GM12878 (cell line): ENCODE measurements around the gene CSF1. TPM values are rescaled to one million over a fixed set of nuclear protein-coding genes. Genes with fewer than 3 reads are reported as not detected.

Experiments
- ATAC-seq: fragments of 200-7000 bp; cut with Tn5 transposase; 3 replicates; pipeline ENCODE4 v1.9.1; 2020; ENCODE audit warnings: mild to moderate bottlenecking, moderate library complexity
- BruUV-seq: library from RNA; stranded (reverse); fragments of 400-500 nt; replicated peaks from 2 replicates; lab custom pipeline; 2021; lab: Mats Ljungman, UMichigan
- CTCF ChIA-PET: fragments of 300-600 bp; sonication (Branson Sonifier 250); formaldehyde crosslinking; extraction: SDS; loops from one replicate; lab custom pipeline; 2021; ENCODE audit warnings: inconsistent platforms; lab: Yijun Ruan, JAX
- POLR2A ChIA-PET: fragments of 350-600 bp; formaldehyde crosslinking; extraction: SDS; loops from one replicate; lab custom pipeline; 2021; ENCODE audit warnings: inconsistent platforms; lab: Charles Lee
- RAD21 ChIA-PET: fragments of 300-600 bp; sonication (Branson Sonifier 250); formaldehyde crosslinking; loops from one replicate; lab custom pipeline; 2023; ENCODE audit warnings: antibody characterized with exemption; ENCODE audit not compliant: unreplicated experiment; lab: Charles Lee
- SMC1A ChIA-PET: fragments of 300-600 bp; sonication (Branson Sonifier 250); formaldehyde crosslinking; loops from one replicate; lab custom pipeline; 2023; ENCODE audit not compliant: unreplicated experiment, uncharacterized antibody; lab: Charles Lee
- DNase-seq: peaks from one replicate; pipeline ENCODE4 v3.0.0-alpha.2; 2011; ENCODE audit warnings: low read depth, low spot score
- FAIRE-seq: peaks from 3 replicates; lab custom pipeline; 2011; peaks lifted over from hg19 to GRCh38; lab: Jason Lieb, UNC
- H2AFZ ChIP-seq: 2 replicates; pipeline ENCODE4 v1.6.0; 2011; ENCODE audit warnings: low read depth, low read length, control low read depth; ENCODE audit not compliant: control insufficient read depth
- H3K27ac ChIP-seq: 2 replicates; pipeline ENCODE4 v1.5.1; 2011; ENCODE audit warnings: control low read depth; ENCODE audit not compliant: control insufficient read depth, insufficient read depth
- H3K27me3 ChIP-seq, 2 experiments: replicated peaks in 1 of 2; 2 replicates each; pipeline versions ENCODE4 v1.6.0 to v1.6.1; 2011; ENCODE audit warnings: low read length in 1 of 2; ENCODE audit not compliant: control insufficient read depth in 2 of 2, insufficient read depth in 2 of 2
- H3K36me3 ChIP-seq, 2 experiments: 2 replicates each; pipeline ENCODE4 v1.5.1; 2011; ENCODE audit warnings: low read length in 1 of 2; ENCODE audit not compliant: control insufficient read depth in 2 of 2, insufficient read depth in 2 of 2
- H3K4me1 ChIP-seq: 2 replicates; pipeline ENCODE4 v1.6.1; 2011; ENCODE audit warnings: mild to moderate bottlenecking, low read length, moderate library complexity, mixed read lengths; ENCODE audit not compliant: control insufficient read depth, insufficient read depth
- H3K4me2 ChIP-seq: 2 replicates; pipeline ENCODE4 v1.6.0; 2011; ENCODE audit warnings: control low read depth; ENCODE audit not compliant: control insufficient read depth, insufficient read depth
- H3K4me3 ChIP-seq: fragments of 200-600 bp; sonication (generic); 2 replicates; pipeline ENCODE4 v1.5.1; 2016
- H3K79me2 ChIP-seq: 2 replicates; pipeline ENCODE4 v1.6.0; 2011; ENCODE audit warnings: low read length; ENCODE audit not compliant: control insufficient read depth, insufficient read depth
- H3K9ac ChIP-seq: 2 replicates; pipeline ENCODE4 v1.8.0; 2011; ENCODE audit warnings: low read length, control low read depth, mixed read lengths; ENCODE audit not compliant: control insufficient read depth, insufficient read depth
- H3K9me3 ChIP-seq: replicated peaks from 3 replicates; pipeline ENCODE4 v1.5.1; 2011; ENCODE audit warnings: mild to moderate bottlenecking, low read length; ENCODE audit not compliant: control insufficient read depth, insufficient read depth
- H4K20me1 ChIP-seq: 2 replicates; pipeline ENCODE4 v1.6.0; 2011; ENCODE audit not compliant: control insufficient read depth, insufficient read depth
- BCL11A ChIP-seq: IDR thresholded peaks from 2 replicates; pipeline ENCODE4 v1.6.1; 2011; ENCODE audit warnings: low read depth, low read length
- CHD1 ChIP-seq: IDR thresholded peaks from 2 replicates; pipeline ENCODE4 v1.6.1; 2012; ENCODE audit warnings: low read depth, low read length, improper control_type of control experiment
- GABPA ChIP-seq: IDR thresholded peaks from 2 replicates; pipeline ENCODE4 v1.6.1; 2014; ENCODE audit warnings: antibody characterized with exemption, low read depth, mild to moderate bottlenecking, inconsistent platforms
- IKZF2 ChIP-seq, 2 experiments: fragments of 450-650 bp; IDR thresholded peaks; 2 replicates each; pipeline ENCODE4 v1.6.1; 2017; ENCODE audit warnings: mild to moderate bottlenecking in 2 of 2, moderate library complexity in 2 of 2
- MEF2B ChIP-seq: fragments of 450-650 bp; IDR thresholded peaks from 2 replicates; pipeline ENCODE4 v1.6.1; 2018; ENCODE audit warnings: mild to moderate bottlenecking, moderate library complexity; ENCODE audit not compliant: partially characterized antibody, poor library complexity, severe bottlenecking
- MTA2 ChIP-seq: fragments of 450-650 bp; IDR thresholded peaks from 2 replicates; pipeline ENCODE4 v1.6.1; 2016; ENCODE audit warnings: low read depth, mild to moderate bottlenecking, moderate library complexity
- MYB ChIP-seq: fragments of 150-350 bp; IDR thresholded peaks from 2 replicates; pipeline ENCODE4 v1.6.1; 2014; ENCODE audit warnings: mild to moderate bottlenecking, low read depth, low read length, borderline replicate concordance
- NFXL1 ChIP-seq: fragments of 450-650 bp; IDR thresholded peaks from 2 replicates; pipeline ENCODE4 v1.6.1; 2017; ENCODE audit warnings: antibody characterized with exemption, mild to moderate bottlenecking, borderline replicate concordance
- NR2C1 ChIP-seq: fragments of 450-650 bp; IDR thresholded peaks from 2 replicates; pipeline ENCODE4 v1.6.1; 2017; ENCODE audit warnings: antibody characterized with exemption, mild to moderate bottlenecking, moderate library complexity
- POLR2A ChIP-seq: IDR thresholded peaks from 2 replicates; pipeline ENCODE4 v1.6.1; 2011; ENCODE audit warnings: low read depth, mild to moderate bottlenecking, low read length
- SUZ12 ChIP-seq: fragments of 200-600 bp; sonication (generic); IDR thresholded peaks from one replicate; pipeline ENCODE4 v1.6.1; 2018; ENCODE audit warnings: antibody characterized with exemption, mild to moderate bottlenecking; ENCODE audit not compliant: unreplicated experiment
- ZBED1 ChIP-seq: IDR thresholded peaks from 2 replicates; pipeline ENCODE4 v1.6.1; 2016; ENCODE audit warnings: borderline replicate concordance
- ZNF622 ChIP-seq: fragments of 450-650 bp; IDR thresholded peaks from 2 replicates; pipeline ENCODE4 v1.6.1; 2017; ENCODE audit warnings: mild to moderate bottlenecking, inconsistent platforms
- WGBS: methylation state at CpG from one replicate; pipeline ENCODE4 v1.1.6; 2016; ENCODE audit warnings: low lambda C conversion rate; ENCODE audit not compliant: insufficient replicate concordance, insufficient coverage; ENCODE audit errors: missing lambda C conversion rate; 5-methylcytosine and 5-hydroxymethylcytosine counted together
- in situ Hi-C: fragments of 300-500 bp; cut with MboI; formaldehyde crosslinking; loops from 9 replicates; pipeline ENCODE4 v1.14.3; 2018; ENCODE audit warnings: mixed read lengths
- intact Hi-C: fragments of 100-400 bp; cut with micrococcal nuclease; formaldehyde crosslinking; loops from one replicate; pipeline ENCODE4 v1.14.2; 2022; ENCODE audit not compliant: unreplicated experiment
- polyA plus RNA-seq, 11 experiments: library from polyadenylated mRNA; depleted of rRNA in 4 of 11; unstranded in 6 of 11; stranded (reverse) in 5 of 11; fragments of >200 nt; fragmentation: Nextera tagmentation in 4 of 11; fragmentation: Illumina TruSeq in 1 of 11; extraction: Ambion mirVana in 4 of 11; extraction: Trizol in 1 of 11; gene quantifications; 1 replicate in 1 of 11; 2 replicates in 10 of 11; pipeline versions ENCODE4 v1.2.1 to v1.2.3, GENCODE V29; 2011 to 2016; ENCODE audit warnings: inconsistent platforms in 2 of 11, missing spikeins in 2 of 11, low read depth in 1 of 11
- total RNA-seq, 4 experiments: library from RNA; depleted of rRNA in 3 of 4; stranded (reverse); fragments of >200 nt in 3 of 4; fragmentation: Illumina TruSeq in 1 of 4; extraction: Trizol in 1 of 4; gene quantifications; 2 replicates each; pipeline versions ENCODE4 v1.2.1 to v1.2.3, GENCODE V29; 2013 to 2021
- TF ChIP-seq, protein P1 (sequence below): IDR thresholded peaks from 2 replicates; pipeline ENCODE4 v1.6.1; 2012; ENCODE audit warnings: low read length, inconsistent platforms

Gene CSF1
- total and polyA plus RNA-seq, 10 of the 15 experiments (the other 5 are each of a cell fraction or from before 2014, with no cell fraction given) = 1.2 to 32.4 (median 13.0) TPM

DNA sequence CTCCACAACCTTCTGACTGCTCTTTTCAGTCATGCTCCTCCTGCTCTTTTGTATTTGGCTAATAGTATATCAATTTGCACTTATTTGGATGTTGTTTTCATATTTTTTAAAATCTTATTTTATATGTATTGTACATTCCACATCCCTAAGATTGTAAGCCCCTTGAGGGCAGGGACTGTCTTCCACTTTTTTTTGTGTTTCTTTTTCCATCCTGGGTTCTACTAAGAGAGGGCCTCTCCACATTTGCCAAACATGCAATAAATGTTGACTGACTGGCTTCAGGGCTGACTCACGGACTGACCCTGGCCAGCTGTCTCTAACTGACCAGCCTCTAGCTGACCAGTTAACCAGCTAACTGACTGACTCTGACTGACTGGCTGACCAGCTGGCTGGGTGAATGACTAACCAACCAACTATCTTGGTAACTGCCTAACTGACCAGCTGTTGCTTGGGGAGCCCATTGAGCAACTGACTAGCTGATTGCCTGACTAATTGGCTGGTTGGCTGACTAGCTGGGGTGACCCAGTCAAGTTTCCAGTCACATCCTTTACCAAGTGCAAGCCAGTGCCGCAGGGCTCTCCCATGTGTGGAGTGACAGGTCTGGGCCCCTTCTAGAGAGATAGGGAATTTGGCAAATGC lies 16.1 kb downstream of the CSF1 start:
- intact Hi-C loops = no loop called here

More for the DNA sequence above, 16.1 kb downstream of the CSF1 start:
- no peak for ATAC-seq
- DNase-seq = no peak
- FAIRE-seq = no peak
- H3K27ac ChIP-seq = no peak overlapping the region
- SMC1A ChIA-PET = interaction anchor here (2.2 kb wide), 1 partner anchor 57 kb away, joined by 7 read pairs; the partner anchor contains the start of gene AHCYL1
- H3K4me2 ChIP-seq = no peak overlapping the region
- WGBS = 98% methylated on average over 2 of the region's 2 CpGs
- H3K4me1 ChIP-seq = no peaks in the 10 kb centered on the region
- BruUV-seq = no TSS peak
- H3K9ac ChIP-seq = no peak overlapping the region
- no peak for TF ChIP-seq CHD1
- no peak for TF ChIP-seq MEF2B
- no peak for TF ChIP-seq MYB
- TF ChIP-seq NR2C1 = no peak
- TF ChIP-seq, protein P1, sequence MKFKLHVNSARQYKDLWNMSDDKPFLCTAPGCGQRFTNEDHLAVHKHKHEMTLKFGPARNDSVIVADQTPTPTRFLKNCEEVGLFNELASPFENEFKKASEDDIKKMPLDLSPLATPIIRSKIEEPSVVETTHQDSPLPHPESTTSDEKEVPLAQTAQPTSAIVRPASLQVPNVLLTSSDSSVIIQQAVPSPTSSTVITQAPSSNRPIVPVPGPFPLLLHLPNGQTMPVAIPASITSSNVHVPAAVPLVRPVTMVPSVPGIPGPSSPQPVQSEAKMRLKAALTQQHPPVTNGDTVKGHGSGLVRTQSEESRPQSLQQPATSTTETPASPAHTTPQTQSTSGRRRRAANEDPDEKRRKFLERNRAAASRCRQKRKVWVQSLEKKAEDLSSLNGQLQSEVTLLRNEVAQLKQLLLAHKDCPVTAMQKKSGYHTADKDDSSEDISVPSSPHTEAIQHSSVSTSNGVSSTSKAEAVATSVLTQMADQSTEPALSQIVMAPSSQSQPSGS = no peak
- no peak for TF ChIP-seq POLR2A
- no peak for TF ChIP-seq ZNF622
- no peak for TF ChIP-seq MTA2
- no peak for TF ChIP-seq GABPA
- TF ChIP-seq NFXL1 = no peak
- no peak for TF ChIP-seq BCL11A
- no peak for TF ChIP-seq IKZF2 (IDR thresholded peaks at IDR 0.05)
- TF ChIP-seq ZBED1 = no peak
- no peak for TF ChIP-seq SUZ12
- no peaks in the 10 kb centered on the region for H3K9me3 ChIP-seq
- H2AFZ ChIP-seq = no peak overlapping the region
- CTCF ChIA-PET = interaction anchor here (2.0 kb wide), 1 partner anchor 57 kb away, joined by 9 read pairs; the partner anchor contains the start of gene AHCYL1
- peaks cover 13 to 18% of the 10 kb centered on the region in 2 experiments; a peak in 3 of 4 replicates for H3K36me3 ChIP-seq
- POLR2A ChIA-PET = no interaction called here
- RAD21 ChIA-PET = interaction anchor here (1.7 kb wide), 1 partner anchor 78 kb away, joined by 3 read pairs; no protein-coding TSS in a partner anchor
- in situ Hi-C loops = no loop called here
- no peak overlapping the region for H3K4me3 ChIP-seq
- H3K27me3 ChIP-seq = no peaks in the 10 kb centered on the region
- H3K79me2 ChIP-seq = no peaks in the 10 kb centered on the region
- H4K20me1 ChIP-seq = no peaks in the 10 kb centered on the region; the same call in 1 of the 2 replicates
